ENCODE results near the gene NAP1L4. TPM values are rescaled to one million over a fixed set of nuclear protein-coding genes. Genes with fewer than 3 reads are reported as not detected.

Gene NAP1L4
- total and polyA plus RNA-seq, 2 of the 8 experiments (the other 6 are each of a cell fraction or from before 2014, with no cell fraction given) = 75.8 to 194 TPM

- Histone ChIP-seq H3K4me2 (ENCODE audit: insufficient read depth in 1 of 2, low read depth in 2 of 2, low read length in 2 of 2) (peak overlapping the region; percentile 80 to 92), H2AFZ (ENCODE audit: low read length) (peak overlapping the region; percentile 80; the same call in 1 of the 2 replicates), H3K56ac (replicated peaks; ENCODE audit: insufficient read length, low read depth, low read length) (no peak overlapping the region), H3K9me3 (ENCODE audit: insufficient read depth in 2 of 2, low read depth in 1 of 2, low read length in 1 of 2) (no peaks in the 10 kb centered on the region), H2BK5ac (ENCODE audit: low read depth, low read length) (peak overlapping the region; percentile 85; the same call in 1 of the 2 replicates), H3K23ac (ENCODE audit: insufficient read length) (no peak overlapping the region), H3K27me3 (replicated peaks in 1 of 4; ENCODE audit: control insufficient read depth in 3 of 4, extremely low read depth in 1 of 4, insufficient read depth in 3 of 4, low read length in 3 of 4) (peaks cover 0 to 25% (median 5%) of the 10 kb centered on the region in 4 experiments; a peak in 4 of 7 replicates), H4K8ac (ENCODE audit: extremely low read depth, insufficient read depth, low read length) (peak overlapping the region; percentile 60; the same call in 1 of the 2 replicates), H3K9ac (replicated peaks in 1 of 4; ENCODE audit: extremely low read depth in 1 of 4, low read depth in 3 of 4, low read length in 3 of 4) (peak overlapping the region; percentile 8 to 71 (median 34); a peak in 3 of 7 replicates), H2BK20ac (ENCODE audit: low read length) (0 out of 2 replicates have a peak overlapping the region, but pooled peaks have one; percentile 95), H2AK5ac (ENCODE audit: low read depth, low read length) (no peak overlapping the region), H3K4me1 (replicated peaks in 1 of 4; ENCODE audit: control insufficient read depth in 3 of 4, insufficient read depth in 4 of 4, low read length in 3 of 4) (peaks cover 0 to 19% (median 14%) of the 10 kb centered on the region in 4 experiments; a peak in 5 of 7 replicates), H4K20me1 (replicated peaks in 1 of 2; ENCODE audit: control insufficient read depth in 1 of 2, insufficient read depth in 2 of 2, low read length in 2 of 2) (no peaks in the 10 kb centered on the region), H2BK120ac (replicated peaks; ENCODE audit: low read depth, low read length) (peak overlapping the region; percentile 38), H3K14ac (ENCODE audit: insufficient read length) (no peak overlapping the region), H3K23me2 (ENCODE audit: low read depth, low read length) (peaks cover 7% of the 10 kb centered on the region; the same call in 1 of the 2 replicates), H3K4ac (replicated peaks; ENCODE audit: insufficient read length, low read depth, low read length) (peak overlapping the region; percentile 98), H3K79me1 (ENCODE audit: low read depth, low read length) (no peaks in the 10 kb centered on the region), H2BK15ac (ENCODE audit: low read length) (peak overlapping the region; percentile 95; the same call in 1 of the 2 replicates), H3K36me3 (ENCODE audit: control insufficient read depth in 2 of 4, insufficient read depth in 4 of 4, low read length in 3 of 4) (no peaks in the 10 kb centered on the region), H3K4me3 (ENCODE audit: extremely low read depth in 1 of 4, insufficient read depth in 2 of 4, low read depth in 3 of 4, low read length in 4 of 4) (peak overlapping the region; percentile 72 to 94 (median 76)), H4K5ac (ENCODE audit: insufficient read length, low read depth, low read length) (peak overlapping the region; percentile 78), H3K79me2 (ENCODE audit: control insufficient read depth in 1 of 2, insufficient read depth in 2 of 2, low read length in 2 of 2) (no peaks in the 10 kb centered on the region), H2BK12ac (ENCODE audit: low read depth, low read length) (peak overlapping the region; percentile 92; the same call in 1 of the 2 replicates), H4K91ac (replicated peaks; ENCODE audit: insufficient read length, low read length) (peak overlapping the region; percentile 23), H3K27ac (ENCODE audit: low read depth, low read length) (peak overlapping the region; percentile 34; the same call in 1 of the 2 replicates), H3K18ac (ENCODE audit: extremely low read depth, low read length) (peak overlapping the region; percentile 93)
- DNase-seq (ENCODE audit: low read depth in 1 of 2, low spot score in 2 of 2) (peak; percentile 73 to 92), FAIRE-seq (no peak)
- ChIA-PET CTCF (ENCODE audit: partially characterized antibody) (interaction anchor here (0.8 to 6.2 kb wide), 5 partner anchors 10 to 370 kb away, joined by 3 to 68 read pairs (median 5); partner anchors contain the start of gene PHLDA2), POLR2A (ENCODE audit: partially characterized antibody) (interaction anchor here (0.7 to 4.9 kb wide), 3 partner anchors 10 to 27 kb away, joined by 3 to 20 read pairs (median 6); partner anchors contain the start of gene PHLDA2)
- 7% methylated on average over 20 of the region's 58 CpGs; no CpG with 5 or more reads in 1 of the 2 experiments for WGBS, 2 experiments (ENCODE audit: extremely low coverage in 1 of 2, insufficient coverage in 1 of 2, insufficient read length in 1 of 2, insufficient replicate concordance in 2 of 2, low coverage in 1 of 2, low lambda C conversion rate in 2 of 2, missing lambda C conversion rate in 1 of 2)
- no peak for TF ChIP-seq POLR2AphosphoS5 (IDR thresholded peaks at IDR 0.05; ENCODE audit: low read depth, low read length)
- TF ChIP-seq PHF8 (conservative IDR thresholded peaks at IDR 0.05; ENCODE audit: low read depth, low read length) = 0 out of 2 replicates have a peak, but pooled peaks have one; percentile 51
- TF ChIP-seq TEAD4 (IDR thresholded peaks at IDR 0.05; ENCODE audit: low read depth, low read length) = 0 out of 2 replicates have a peak, but pooled peaks have one; percentile 6
- no peak for TF ChIP-seq TAF7 (optimal IDR thresholded peaks at IDR 0.05; ENCODE audit: borderline replicate concordance, low read depth, low read length)
- no peak for TF ChIP-seq YY1 (IDR thresholded peaks at IDR 0.05; ENCODE audit: low read depth, low read length)
- TF ChIP-seq CREB1 (IDR thresholded peaks at IDR 0.05) = peak; percentile 57
- peak; percentile 88 for TF ChIP-seq KDM4A (IDR thresholded peaks at IDR 0.05; ENCODE audit: low read depth, low read length, severe bottlenecking)
- peak; percentile 32; the same call in 1 of the 2 replicates for TF ChIP-seq RBBP5 (IDR thresholded peaks at IDR 0.05; ENCODE audit: borderline replicate concordance, low read depth, low read length)
- no peak for TF ChIP-seq HDAC2 (IDR thresholded peaks at IDR 0.05; ENCODE audit: borderline replicate concordance in 1 of 2, low read depth in 2 of 2, low read length in 2 of 2)
- peak; percentile 49; the same call in 1 of the 2 replicates for TF ChIP-seq TAF1 (IDR thresholded peaks at IDR 0.05; ENCODE audit: low read depth, low read length)
These were observed 90.0 kb downstream of the NAP1L4 start for GRCh38 chr11:2901854-2902783.

Data from H1 (cell line).